Neural progenitor cell (in vitro differentiated cells): ENCODE measurements around the gene CRACR2B. TPM values are rescaled to one million over a fixed set of nuclear protein-coding genes. Genes with fewer than 3 reads are reported as not detected.

Experiments used
- DNase-seq: peaks from one replicate; pipeline ENCODE4 v3.0.0-alpha.2; 2016; ENCODE audit warnings: low spot score
- H2AFZ ChIP-seq: fragments of 200-600 bp; sonication (generic); replicated peaks from 2 replicates; pipeline ENCODE4 v1.6.1; 2016; ENCODE audit warnings: antibody characterized with exemption
- H3F3A ChIP-seq: fragments of 200-600 bp; sonication (generic); 2 replicates; pipeline ENCODE4 v1.6.1; 2016; ENCODE audit warnings: antibody characterized with exemption, low read depth
- H3K27ac ChIP-seq: fragments of 200-600 bp; sonication (generic); 2 replicates; pipeline ENCODE4 v1.5.1; 2016; ENCODE audit warnings: mild to moderate bottlenecking
- H3K27me3 ChIP-seq: fragments of 200-600 bp; sonication (generic); 2 replicates; pipeline ENCODE4 v1.6.1; 2016; ENCODE audit warnings: mild to moderate bottlenecking, moderate library complexity
- H3K36me3 ChIP-seq: fragments of 200-600 bp; sonication (generic); 2 replicates; pipeline ENCODE4 v1.5.1; 2016
- H3K4me1 ChIP-seq: fragments of 200-600 bp; sonication (generic); 2 replicates; pipeline ENCODE4 v1.6.1; 2016; ENCODE audit warnings: mixed run types
- H3K4me2 ChIP-seq: fragments of 200-600 bp; sonication (generic); 2 replicates; pipeline ENCODE4 v1.6.1; 2016
- H3K4me3 ChIP-seq: fragments of 200-600 bp; sonication (generic); 2 replicates; pipeline ENCODE4 v1.5.1; 2016
- H3K79me2 ChIP-seq: fragments of 200-600 bp; sonication (generic); 2 replicates; pipeline ENCODE4 v1.6.1; 2016; ENCODE audit warnings: low read depth
- H3K9ac ChIP-seq: fragments of 200-600 bp; sonication (generic); 2 replicates; pipeline ENCODE4 v1.6.1; 2016
- H3K9me3 ChIP-seq: fragments of 200-600 bp; sonication (generic); 2 replicates; pipeline ENCODE4 v1.5.1; 2016; ENCODE audit warnings: low read depth
- H4K20me1 ChIP-seq: fragments of 200-600 bp; sonication (generic); 2 replicates; pipeline ENCODE4 v1.6.1; 2016; ENCODE audit warnings: low read depth
- H3K27ac Mint-ChIP-seq: 3 replicates; pipeline ENCODE4 v1.8.0; 2021; ENCODE audit warnings: mixed read lengths
- H3K27me3 Mint-ChIP-seq: 2 replicates; pipeline ENCODE4 v1.8.0; 2022; ENCODE audit warnings: low read depth, mild to moderate bottlenecking, inconsistent platforms, moderate library complexity, mixed read lengths; ENCODE audit not compliant: insufficient read depth
- H3K36me3 Mint-ChIP-seq: 3 replicates; pipeline ENCODE4 v1.8.0; 2021; ENCODE audit warnings: mixed read lengths
- H3K4me1 Mint-ChIP-seq: 3 replicates; pipeline ENCODE4 v1.8.0; 2021; ENCODE audit warnings: mixed read lengths
- H3K4me3 Mint-ChIP-seq: 3 replicates; pipeline ENCODE4 v1.8.0; 2021; ENCODE audit warnings: mild to moderate bottlenecking, moderate library complexity, mixed read lengths
- H3K9me3 Mint-ChIP-seq: 3 replicates; pipeline ENCODE4 v1.8.0; 2020; ENCODE audit warnings: mixed read lengths
- EZH2 ChIP-seq: fragments of 200-600 bp; sonication (generic); IDR thresholded peaks from 2 replicates; pipeline ENCODE4 v1.6.1; 2017; ENCODE audit warnings: antibody characterized with exemption, mild to moderate bottlenecking, moderate library complexity
- EZH2phosphoT487 ChIP-seq: fragments of 200-600 bp; sonication (generic); IDR thresholded peaks from 2 replicates; pipeline ENCODE4 v1.6.1; 2017; ENCODE audit warnings: antibody characterized with exemption
- total RNA-seq: library from RNA; depleted of rRNA; stranded (reverse); fragments of >200 nt; gene quantifications from 2 replicates; pipeline ENCODE4 v1.2.3, GENCODE V29; 2015; ENCODE audit warnings: low replicate concordance
- TF ChIP-seq, protein P1 (sequence below): fragments of 200-600 bp; sonication (generic); IDR thresholded peaks from 2 replicates; pipeline ENCODE4 v1.5.1; 2017; ENCODE audit warnings: antibody characterized with exemption, mild to moderate bottlenecking

CRACR2B gene
- total RNA-seq, 1 donor from 2014 or later = 3.9 TPM

DNA sequence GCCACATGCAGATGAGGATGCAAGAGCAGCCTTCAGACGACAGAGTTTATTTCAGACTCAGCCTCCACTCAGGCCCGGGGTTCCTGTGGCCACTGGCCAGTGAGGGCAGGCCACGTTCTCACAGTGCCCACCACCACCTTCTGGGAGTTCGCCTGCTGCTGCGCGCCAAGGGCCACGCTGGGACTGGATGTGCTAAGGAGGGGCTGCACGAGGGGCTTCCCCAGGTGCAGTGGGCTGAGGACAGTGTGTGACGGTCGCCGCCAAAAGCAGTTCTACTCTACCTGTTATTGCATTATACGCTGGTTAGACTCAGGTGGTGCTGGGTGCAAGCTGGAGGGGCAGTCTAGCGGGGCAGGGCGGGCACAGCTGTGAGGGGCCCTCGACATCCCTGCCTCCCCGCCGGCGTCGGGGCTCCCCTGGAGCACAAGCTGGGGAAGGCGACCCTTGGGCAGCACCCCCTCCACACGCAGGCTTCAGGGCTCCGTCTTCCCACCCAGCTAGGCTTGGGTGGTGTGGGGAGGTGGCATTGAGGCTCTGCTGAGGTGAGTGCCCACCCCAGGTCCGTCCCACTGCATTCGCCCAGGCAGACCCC lies 40.5 kb upstream of the CRACR2B start:
- DNase-seq = no peak
- no peak overlapping the region for H3K4me3 ChIP-seq
- H3K36me3 ChIP-seq = no peaks in the 10 kb centered on the region
- H3K79me2 ChIP-seq = no peaks in the 10 kb centered on the region
- no peaks in the 10 kb centered on the region for H3K27me3 ChIP-seq
- no peak for TF ChIP-seq EZH2phosphoT487
- no peak for TF ChIP-seq EZH2
- TF ChIP-seq, protein P1, sequence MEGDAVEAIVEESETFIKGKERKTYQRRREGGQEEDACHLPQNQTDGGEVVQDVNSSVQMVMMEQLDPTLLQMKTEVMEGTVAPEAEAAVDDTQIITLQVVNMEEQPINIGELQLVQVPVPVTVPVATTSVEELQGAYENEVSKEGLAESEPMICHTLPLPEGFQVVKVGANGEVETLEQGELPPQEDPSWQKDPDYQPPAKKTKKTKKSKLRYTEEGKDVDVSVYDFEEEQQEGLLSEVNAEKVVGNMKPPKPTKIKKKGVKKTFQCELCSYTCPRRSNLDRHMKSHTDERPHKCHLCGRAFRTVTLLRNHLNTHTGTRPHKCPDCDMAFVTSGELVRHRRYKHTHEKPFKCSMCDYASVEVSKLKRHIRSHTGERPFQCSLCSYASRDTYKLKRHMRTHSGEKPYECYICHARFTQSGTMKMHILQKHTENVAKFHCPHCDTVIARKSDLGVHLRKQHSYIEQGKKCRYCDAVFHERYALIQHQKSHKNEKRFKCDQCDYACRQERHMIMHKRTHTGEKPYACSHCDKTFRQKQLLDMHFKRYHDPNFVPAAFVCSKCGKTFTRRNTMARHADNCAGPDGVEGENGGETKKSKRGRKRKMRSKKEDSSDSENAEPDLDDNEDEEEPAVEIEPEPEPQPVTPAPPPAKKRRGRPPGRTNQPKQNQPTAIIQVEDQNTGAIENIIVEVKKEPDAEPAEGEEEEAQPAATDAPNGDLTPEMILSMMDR = no peak
- Mint-ChIP-seq H3K4me3 (no peak overlapping the region), H3K27me3 (peaks cover 14% of the 10 kb centered on the region), H3K9me3 (no peaks in the 10 kb centered on the region), H3K4me1 (peaks cover 16% of the 10 kb centered on the region), H3K27ac (no peak overlapping the region), H3K36me3 (peaks cover 2% of the 10 kb centered on the region)
- H3K9me3 ChIP-seq = no peaks in the 10 kb centered on the region
- no peak overlapping the region for H3K27ac ChIP-seq
- H3K4me2 ChIP-seq = no peak overlapping the region
- peaks cover 48% of the 10 kb centered on the region for H3F3A ChIP-seq
- H4K20me1 ChIP-seq = peaks cover 40% of the 10 kb centered on the region
- H2AFZ ChIP-seq = no peak overlapping the region
- peaks cover 31% of the 10 kb centered on the region for H3K4me1 ChIP-seq
- no peak overlapping the region for H3K9ac ChIP-seq

DNA sequence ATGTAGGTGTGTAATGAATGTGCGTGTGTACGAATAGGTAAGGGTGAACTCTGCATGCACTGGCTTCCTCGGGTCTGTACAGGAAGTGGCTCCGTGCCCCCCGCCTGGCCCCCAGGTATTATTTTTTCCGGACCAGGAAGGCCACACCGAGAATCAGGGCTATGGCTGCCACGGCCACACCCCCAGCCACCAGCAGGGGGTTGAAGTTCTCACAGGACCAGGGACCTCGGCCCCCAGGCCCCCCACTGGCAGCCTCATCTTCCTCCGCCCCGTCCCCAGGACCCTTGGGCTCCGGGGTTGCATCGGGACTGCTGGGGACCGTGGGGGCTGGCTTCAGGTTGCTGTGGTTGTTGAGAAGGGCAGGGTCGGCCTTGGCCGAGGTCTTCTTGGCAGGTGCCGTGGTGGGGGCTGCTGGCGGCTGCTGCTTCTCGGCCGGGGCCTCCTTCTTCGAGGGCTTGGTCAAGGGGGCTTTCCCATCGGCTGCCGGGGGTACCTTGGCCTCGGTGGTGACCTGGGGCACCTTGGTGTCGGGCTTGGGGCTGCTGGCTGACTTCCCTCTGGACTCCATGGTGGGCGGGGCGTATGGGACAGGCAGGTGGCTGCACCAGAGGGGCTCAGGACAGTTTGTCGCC lies 39.6 kb upstream of the CRACR2B start:
- peak overlapping the region; percentile 58 for H3K4me3 Mint-ChIP-seq
- H3K9ac ChIP-seq = no peak overlapping the region
- no peaks in the 10 kb centered on the region for H3K27me3 ChIP-seq
- H3K27me3 Mint-ChIP-seq = peaks cover 14% of the 10 kb centered on the region
- H3K9me3 ChIP-seq = no peaks in the 10 kb centered on the region
- H3F3A ChIP-seq = peaks cover 40% of the 10 kb centered on the region
- H3K4me1 Mint-ChIP-seq = peaks cover 13% of the 10 kb centered on the region
- no peak for DNase-seq
- no peaks in the 10 kb centered on the region for H3K79me2 ChIP-seq
- peaks cover 40% of the 10 kb centered on the region for H4K20me1 ChIP-seq
- no peak overlapping the region for H3K4me3 ChIP-seq
- H3K27ac ChIP-seq = no peak overlapping the region
- no peak overlapping the region for H2AFZ ChIP-seq
- peak overlapping the region; percentile 60 for H3K27ac Mint-ChIP-seq
- no peaks in the 10 kb centered on the region for H3K9me3 Mint-ChIP-seq
- H3K36me3 ChIP-seq = no peaks in the 10 kb centered on the region
- TF ChIP-seq EZH2 (no peak), EZH2phosphoT487 (no peak)
- TF ChIP-seq, protein P1 = no peak
- H3K4me2 ChIP-seq = no peak overlapping the region
- peaks cover 2% of the 10 kb centered on the region for H3K36me3 Mint-ChIP-seq
- peaks cover 28% of the 10 kb centered on the region for H3K4me1 ChIP-seq

DNA sequence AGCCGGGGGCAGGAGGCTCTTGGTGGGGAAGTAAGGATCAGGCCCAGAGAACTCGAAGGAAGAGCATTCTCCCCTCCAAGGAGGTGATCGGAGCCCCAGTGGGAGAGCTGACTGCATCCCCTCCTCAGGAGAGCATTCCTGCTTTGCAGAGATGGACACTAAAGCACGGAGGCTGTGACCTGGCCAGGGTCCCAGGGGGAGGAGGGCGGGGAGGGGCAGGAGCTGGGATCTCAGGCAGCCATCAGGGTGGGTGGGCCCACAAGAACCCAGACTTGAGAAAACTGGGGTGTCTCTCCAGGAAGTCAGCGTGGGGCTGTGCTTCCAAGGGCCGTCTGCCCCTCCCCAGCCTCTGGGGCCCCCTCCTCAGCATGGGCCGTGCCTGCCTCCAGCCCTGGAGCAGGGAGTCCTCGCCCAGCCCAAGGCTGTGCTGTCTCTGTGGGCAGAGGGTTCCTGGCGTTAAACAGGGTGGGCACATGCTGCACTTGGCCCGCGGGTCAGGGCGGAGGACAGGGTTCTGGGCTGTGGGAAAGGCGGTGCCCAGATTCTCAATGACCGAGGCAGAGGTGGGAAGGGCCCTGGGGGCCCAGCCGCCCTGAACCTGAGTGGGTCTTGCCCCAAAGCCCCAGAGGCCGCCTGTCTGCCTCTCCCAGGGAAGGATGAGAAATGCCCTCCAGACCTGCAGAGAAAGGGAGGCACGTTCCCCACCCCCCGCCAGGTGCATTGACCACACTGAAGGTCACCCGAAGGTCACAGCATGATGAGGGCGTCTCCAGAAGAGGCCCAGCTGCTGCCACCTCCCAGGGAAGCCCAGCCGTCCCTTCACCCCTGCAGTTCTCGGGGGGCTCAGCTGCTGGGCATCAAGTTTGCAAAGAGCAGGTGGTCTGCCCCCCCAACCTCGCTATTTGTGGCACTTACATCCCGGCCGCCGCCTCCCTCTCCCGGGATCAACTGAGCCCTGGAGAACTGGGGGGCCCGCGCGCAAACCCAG lies 38.5 kb upstream of the CRACR2B start:
- Histone ChIP-seq H4K20me1 (peaks cover 34% of the 10 kb centered on the region), H3K27ac (no peak overlapping the region), H3K27me3 (no peaks in the 10 kb centered on the region), H3K4me2 (peak overlapping the region; percentile 54), H3K36me3 (no peaks in the 10 kb centered on the region), H2AFZ (no peak overlapping the region), H3K79me2 (no peaks in the 10 kb centered on the region), H3K9me3 (no peaks in the 10 kb centered on the region), H3K4me1 (peaks cover 20% of the 10 kb centered on the region), H3K4me3 (peak overlapping the region; percentile 19), H3F3A (peaks cover 30% of the 10 kb centered on the region), H3K9ac (no peak overlapping the region)
- DNase-seq = no peak
- TF ChIP-seq EZH2 = no peak
- TF ChIP-seq EZH2phosphoT487 = no peak
- TF ChIP-seq, protein P1 = no peak
- peak overlapping the region; percentile 65 for H3K4me3 Mint-ChIP-seq
- no peak overlapping the region for H3K27ac Mint-ChIP-seq
- H3K36me3 Mint-ChIP-seq = peaks cover 2% of the 10 kb centered on the region
- H3K27me3 Mint-ChIP-seq = peaks cover 11% of the 10 kb centered on the region
- peaks cover 6% of the 10 kb centered on the region for H3K4me1 Mint-ChIP-seq
- no peaks in the 10 kb centered on the region for H3K9me3 Mint-ChIP-seq
